Measurements from ENCODE around the gene CCK.

CCK gene

DNA sequence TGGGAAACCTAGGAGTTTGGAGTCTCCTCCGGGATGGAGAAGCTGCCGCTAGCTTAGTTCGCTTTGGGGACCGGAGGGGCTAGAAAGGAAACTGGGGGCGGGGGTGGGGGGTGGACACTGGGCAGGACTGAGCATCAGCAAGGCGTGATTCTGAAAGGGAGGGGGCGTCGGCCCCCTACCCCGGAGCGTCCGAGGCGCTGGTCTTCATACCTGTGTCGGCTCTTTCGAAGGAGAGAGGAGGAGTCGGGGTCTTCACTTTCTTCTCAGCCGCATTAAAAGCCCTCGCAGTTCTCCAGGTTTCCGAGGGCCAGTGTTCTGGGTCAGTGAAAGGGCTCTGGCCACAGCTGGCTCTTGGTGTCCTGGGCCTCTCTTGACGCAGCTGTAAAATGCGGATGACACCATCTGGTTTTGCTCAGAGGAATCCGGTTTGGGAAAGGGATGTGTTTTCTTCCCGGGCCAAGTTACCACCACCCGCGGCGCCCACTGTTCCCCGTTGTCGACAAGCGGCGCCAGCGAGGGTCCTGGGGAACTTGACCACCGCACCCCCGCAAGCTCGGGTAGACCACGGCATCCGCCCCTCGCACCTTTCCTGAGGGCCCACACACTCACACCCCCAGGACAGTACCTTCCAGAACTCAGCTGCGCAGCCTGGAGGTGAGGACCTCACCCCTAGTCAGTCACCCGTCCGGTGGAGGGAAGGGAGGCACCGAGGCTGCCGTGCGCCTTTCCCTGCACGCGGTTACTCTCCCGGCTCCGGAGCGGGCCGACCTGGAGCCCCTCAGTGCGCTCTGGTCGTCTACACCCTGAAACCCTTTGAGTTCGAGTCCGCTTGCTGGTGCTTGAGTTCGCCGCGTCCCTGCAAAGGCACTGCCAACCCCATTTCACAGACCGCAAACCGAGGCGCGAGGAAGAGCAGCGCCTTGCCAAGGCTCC, 660 bp downstream of the CCK start:
- DNase-seq, result no peak

DNA sequence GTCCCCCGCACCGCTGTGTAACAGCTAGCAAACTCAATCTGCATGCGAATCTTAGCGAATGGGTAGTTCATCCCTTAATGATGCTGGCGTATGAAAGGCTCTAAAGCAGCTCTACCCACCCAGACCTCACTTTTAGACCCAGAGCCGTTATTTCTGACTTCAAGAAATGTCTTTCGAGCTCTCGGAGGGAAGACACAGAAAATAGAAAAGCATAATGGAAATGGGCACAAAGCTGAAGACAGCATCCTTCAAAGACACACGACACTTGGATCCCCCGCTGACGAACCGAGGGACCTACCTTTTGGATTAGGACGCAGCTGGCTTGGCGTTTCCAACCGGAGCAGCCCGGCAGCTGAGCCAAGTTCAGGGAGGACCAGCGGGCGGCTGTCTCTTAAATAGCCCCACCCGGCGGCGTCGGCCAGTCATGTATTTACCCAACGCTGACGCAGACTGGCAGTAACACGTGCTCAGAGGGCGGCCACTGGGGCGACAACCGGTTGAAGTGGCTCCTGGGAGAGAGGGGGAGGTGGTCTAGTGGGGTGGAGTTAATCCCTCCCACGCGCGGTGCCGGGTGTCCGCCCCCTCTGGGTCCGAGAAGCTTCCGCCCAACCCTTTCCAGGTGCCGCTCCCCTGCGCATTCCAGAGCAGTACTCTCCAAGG, 1.5 kb downstream of the CCK start:
- DNase-seq, result no peak

GRCh38 chr3:42263354-42264346, 2.3 kb downstream of the CCK start:
- DNase-seq, result no peak

DNA sequence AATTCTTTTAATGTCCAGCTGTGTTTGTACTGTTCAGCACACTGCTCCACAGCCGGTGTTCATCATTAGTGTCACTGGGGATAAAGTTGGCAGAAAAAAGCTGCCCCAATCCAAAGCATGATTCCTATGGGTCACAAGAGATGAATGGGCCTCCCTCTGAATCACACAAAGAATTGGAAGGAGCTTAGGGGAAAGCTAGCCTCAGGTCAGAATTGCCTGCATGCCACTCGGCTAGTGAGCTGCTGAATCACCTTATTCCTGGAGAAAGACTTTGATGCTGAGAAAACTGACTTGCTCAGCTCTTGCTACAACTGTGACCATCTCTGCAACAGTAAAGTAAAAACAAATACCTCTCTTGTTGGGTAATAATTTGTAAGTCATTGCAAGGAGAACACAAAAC, 3.5 kb downstream of the CCK start:
- DNase-seq, result no peak

GRCh38 chr3:42257007-42257406, 9.0 kb downstream of the CCK start:
- DNase-seq, result no peak

DNA sequence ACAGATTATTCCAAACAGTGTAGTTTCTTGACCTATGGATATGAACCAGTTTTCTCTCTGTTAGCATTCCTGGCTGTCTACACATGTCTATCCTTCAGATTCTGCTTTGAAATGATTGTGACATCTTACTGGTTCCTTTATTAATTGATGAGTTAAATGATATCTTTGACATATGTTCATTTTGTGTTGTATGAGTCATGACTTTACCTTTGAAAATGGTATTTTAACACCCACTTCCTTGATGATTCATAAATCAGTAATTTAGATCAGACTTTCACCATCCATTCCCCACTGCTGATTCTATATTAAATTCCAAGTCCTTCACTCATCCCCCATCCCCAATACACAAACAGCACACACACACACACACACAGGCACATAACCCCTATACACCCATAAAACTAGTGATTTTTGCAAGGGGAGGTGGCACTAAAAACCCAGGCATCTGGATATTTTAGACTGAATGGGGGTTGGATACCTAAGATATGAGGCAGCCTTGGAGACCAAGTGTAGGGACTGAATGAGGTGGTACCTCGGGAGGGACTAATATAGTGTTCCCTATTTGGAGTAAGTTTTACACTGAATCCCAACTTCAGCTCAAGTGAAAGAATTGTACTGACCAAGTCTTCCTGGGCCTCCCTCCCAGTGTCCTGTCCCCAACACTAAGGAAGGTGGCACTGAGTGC, 9.7 kb downstream of the CCK start:
- DNase-seq, result no peak

GRCh38 chr3:42254566-42254965, 11.4 kb downstream of the CCK start:
- no peak for DNase-seq

- no peak for DNase-seq
Observed at GRCh38 chr3:42250761-42251160, 15.2 kb downstream of the CCK start.

DNA sequence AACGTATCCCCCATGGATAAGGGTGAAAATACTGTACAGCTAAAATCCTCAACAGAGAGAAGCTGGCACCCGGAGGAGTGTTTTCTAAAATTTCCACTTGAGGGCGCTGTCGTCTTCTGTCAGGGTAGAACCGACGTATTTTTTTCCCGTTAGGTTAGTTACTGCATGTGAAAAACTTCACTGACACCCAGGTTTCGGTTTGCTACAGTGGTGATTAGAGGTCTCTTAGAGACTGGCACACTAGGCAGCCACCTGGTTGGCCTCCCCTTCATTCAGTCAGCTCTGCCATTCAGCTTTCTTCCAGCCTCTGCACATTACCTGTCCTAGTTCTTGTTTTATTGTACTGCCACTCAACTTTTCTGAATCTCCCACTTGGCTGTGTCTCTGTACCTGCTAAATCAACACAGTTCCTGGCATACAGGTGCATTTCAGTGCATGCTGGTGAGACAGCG, 18.4 kb downstream of the CCK start:
- peak; percentile 33 to 70 for DNase-seq

- no peak for DNase-seq
Observed at GRCh38 chr3:42246091-42246490, 19.9 kb downstream of the CCK start.

GRCh38 chr3:42236611-42237010, 29.4 kb downstream of the CCK start:
- DNase-seq, result no peak

DNA sequence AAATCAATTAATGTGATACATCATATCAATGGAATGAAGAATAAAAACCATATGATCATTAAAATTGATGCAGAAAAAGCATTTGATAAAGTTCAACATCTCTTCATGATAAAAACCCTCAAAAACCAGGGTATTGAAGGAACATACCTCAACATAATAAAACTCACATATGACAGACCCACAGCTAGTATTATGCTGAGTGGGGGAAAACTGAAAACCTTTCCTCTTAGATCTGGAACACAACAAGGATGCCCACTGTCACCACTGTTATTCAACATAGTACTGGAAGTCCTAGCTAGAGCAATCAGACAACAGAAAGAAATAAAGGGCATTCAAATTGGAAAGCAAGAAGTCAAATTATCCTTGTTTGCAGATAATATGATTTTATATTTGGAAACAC, 30.5 kb downstream of the CCK start:
- no peak for DNase-seq

DNA sequence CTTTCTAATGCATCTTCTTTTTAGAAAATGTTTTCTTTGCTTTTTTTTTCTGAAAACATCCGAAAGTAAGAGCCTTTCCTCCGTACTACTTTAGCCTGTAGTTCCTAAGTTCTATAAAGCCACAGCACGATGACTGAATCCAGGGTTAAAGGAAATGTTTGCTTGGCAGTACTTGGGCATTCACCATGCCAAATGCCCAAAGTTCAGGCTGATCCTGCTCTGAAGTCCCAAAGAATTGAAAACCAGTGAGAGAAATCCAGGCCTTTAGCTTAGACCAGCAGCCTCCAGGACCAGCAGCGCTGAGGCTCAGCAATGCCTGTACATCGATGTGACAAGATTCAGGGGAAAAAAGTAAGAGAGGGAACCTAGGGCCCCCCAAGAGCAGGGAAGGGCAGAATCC, 35.1 kb downstream of the CCK start:
- DNase-seq, result no peak

- DNase-seq, result no peak
Observed at GRCh38 chr3:42229942-42230688, 35.9 kb downstream of the CCK start.

DNA sequence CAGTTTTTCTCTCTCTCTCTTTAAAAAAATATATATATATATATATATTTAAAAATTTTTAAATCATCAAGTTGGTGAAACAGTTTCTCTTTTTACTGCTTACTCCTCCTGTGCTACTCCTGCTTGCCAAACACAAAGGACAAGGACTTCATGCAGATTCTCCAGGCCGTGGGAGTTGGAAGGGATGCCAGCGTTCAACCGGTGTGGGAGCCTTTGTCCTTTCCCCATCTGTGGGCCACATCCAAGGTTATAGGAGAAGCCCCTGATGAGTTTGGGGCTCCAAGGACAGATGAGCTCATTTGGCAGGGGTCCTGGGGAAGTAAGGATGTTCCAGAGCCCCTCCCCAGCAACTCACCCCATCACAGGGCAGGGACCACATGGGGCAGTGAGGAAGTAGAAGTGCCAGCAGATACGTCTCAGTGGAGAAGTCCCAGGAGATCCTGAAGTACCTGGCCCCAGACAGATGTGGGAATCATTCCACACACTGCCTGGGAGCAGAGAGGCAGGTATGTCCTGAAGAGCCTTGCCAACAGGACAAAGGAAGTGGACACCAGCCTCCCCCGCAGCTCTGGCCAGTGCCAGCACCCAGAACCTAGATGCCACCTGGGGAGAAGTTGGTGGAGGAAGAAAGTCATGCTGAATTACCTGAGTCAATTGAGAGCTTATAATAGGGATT, 36.6 kb downstream of the CCK start:
- DNase-seq, result no peak

- no peak for DNase-seq
Observed at GRCh38 chr3:42228796-42229195, 37.2 kb downstream of the CCK start.

DNA sequence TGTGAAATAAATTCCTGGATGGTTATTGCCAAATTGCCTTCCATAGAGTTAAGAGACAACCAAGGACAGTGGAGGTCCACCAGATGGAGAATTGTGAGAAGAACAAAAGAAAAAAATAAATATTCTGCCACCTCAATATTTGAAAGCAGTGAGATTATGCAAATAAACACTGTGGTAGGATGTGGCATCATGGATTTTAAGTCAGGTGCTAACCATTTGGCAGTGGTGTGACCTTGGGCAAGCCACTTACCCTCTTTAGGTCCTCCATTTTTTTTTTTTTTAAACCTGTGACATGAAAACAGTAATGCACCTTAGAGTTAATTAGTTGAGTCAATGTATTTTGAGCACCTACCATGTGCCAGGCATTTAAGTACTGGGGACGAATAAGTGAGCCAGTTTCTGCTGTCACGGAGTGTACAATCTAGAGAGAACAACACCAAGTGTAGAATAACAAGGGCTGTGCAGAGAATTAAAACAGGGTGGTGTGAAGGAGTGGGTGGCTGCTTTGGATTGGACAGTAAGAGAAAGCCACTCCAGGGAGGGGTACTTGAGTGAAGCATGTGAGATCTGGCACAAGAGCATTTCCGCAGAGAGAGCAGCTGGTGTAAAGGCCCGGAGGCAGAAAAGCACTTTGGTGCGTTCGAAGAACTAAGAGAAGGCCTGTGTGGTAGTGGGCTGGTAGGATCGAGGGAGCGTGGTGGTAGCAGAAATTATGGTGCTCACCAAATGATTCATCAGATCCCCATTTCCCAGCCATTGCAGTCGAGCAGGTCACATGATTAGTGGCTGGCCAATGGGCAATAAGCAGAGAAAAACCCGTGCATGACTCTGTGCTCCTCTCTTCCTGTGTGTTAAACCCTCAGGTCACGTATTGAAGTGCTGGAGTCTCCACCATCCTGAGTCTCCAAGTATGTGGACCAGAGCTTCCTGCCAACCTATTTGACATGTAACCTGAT, 39.2 kb downstream of the CCK start:
- DNase-seq, result no peak

DNA sequence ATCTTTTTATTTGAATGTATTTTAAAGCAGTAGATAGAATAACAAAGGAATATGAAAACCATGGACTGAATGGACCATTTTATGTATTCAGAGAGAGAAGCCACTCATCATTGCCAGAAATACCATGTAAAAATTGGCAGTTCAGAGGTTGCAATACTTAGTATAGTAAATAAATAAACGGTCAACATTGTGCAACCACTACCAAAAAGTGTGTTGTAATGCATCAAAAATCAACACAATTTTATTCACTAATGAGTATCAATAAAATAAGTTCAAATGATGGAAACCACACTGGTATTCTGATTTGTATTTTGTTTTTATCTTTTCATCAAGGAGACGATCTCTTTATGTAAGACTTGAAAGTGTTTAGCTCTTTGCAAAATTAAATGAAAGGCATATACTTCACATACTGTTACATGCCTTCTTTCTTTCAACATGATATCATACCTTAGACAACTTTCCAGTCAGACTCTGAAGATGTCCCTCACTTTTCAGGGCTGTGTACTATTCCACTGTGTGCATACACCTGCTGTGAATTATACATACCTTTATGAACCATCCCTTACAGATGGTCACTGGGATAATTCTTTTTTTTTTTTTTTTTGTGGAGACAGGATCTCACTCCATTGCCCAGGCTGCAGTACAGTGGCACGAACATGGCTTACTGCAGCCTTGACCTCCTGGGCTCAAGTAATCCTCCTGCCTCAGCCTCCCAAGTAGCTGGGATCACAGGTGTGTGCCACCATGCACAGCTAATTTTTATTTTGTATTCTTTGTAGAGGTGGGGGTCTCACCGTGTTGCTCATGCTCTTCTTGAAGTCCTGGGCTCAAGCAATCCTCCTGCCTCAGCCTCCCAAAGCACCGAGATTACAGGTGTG, 40.3 kb downstream of the CCK start:
- no peak for DNase-seq

Measured in CD4-positive, alpha-beta T cell treated with Interferon alpha-2 for 1 hour (primary cell).